GM12873 (cell line): ENCODE measurements around the gene MIS18BP1.

Source experiments
- CTCF ChIP-seq: IDR thresholded peaks from 2 replicates; pipeline ENCODE4 v1.5.1; 2012; ENCODE audit warnings: low read depth, mild to moderate bottlenecking, moderate library complexity, low read length, control low read depth; ENCODE audit not compliant: insufficient read depth; ENCODE audit errors: missing control alignments

Gene MIS18BP1

GRCh38 chr14:45169906-45170305 lies 83.1 kb downstream of the MIS18BP1 start:
- TF ChIP-seq CTCF = no peak

GRCh38 chr14:45156067-45156466 lies 96.9 kb downstream of the MIS18BP1 start:
- no peak for TF ChIP-seq CTCF
